GDM1 (cell line): ENCODE data around the gene FGF12.
"Not testable (repeated sequence)": the region's sequence is repeated elsewhere in the genome, so short reads cannot be mapped to it uniquely, and the experiment has no call there.

Source experiments
- DNase-seq: peaks from one replicate; lab custom pipeline; 2025; lab: John Stamatoyannopoulos, UW

The FGF12 gene

DNA sequence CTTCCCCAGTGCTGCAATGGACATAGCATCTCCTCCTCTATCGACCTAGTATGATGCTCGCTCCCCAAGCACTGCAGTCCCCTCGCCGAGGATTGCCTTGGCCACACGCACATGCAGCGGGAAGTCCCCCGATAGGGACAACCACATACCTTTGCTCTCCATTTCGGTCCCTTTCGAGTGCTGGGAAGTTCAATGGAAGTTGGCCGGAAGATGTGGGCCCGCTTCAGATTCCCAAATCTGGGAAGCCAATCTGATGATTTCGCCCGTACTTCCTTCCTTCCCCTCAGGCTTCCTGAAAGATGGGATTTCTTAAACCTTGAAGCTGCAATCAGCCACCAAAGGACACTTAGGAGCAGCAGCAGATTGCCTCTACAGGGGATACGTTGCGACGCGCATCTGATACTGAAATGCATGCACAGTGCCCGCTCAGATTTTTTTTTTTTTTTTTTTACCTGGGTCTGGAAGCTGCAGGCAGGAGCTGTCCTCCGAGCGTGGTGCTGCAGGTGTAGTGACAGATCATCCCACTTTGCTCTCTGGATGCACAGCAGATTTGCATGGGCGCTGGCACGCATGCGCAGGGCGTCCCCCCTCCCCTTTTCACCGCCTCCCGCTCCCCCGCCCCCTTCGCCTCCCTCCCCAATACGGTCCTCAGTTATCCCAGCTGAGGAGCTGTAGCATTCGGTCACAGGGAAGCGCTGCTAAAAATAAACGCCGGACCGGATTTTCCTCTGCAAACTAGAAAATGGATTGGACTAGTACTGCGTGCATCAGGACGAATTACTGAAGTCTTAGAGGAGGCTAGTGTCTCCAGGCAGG, at the start of gene FGF12:
Gene FGF12, minus strand, starts transcription at position 510 of the 816 bp plus-strand sequence.
- no peak for DNase-seq

DNA sequence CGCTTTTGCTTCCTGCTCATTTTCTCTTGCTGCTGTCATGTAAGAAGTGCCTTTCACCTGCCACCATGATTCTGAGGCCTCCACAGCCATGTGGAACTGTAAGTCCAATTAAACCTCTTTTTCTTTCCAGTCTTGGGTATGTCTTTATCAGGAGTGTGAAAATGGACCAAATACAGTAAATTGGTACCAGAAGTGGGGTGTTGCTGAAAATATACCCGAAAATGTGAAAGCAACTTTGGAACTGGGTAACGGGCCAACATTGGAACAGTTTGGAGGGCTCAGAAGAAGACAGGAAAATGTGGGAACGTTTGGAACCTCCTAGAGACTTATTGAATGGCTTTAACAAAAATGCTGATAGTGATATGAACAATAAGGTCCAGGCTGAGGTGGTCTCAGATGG, 47.0 kb upstream of the FGF12 start:
- not testable (repeated sequence) for DNase-seq

DNA sequence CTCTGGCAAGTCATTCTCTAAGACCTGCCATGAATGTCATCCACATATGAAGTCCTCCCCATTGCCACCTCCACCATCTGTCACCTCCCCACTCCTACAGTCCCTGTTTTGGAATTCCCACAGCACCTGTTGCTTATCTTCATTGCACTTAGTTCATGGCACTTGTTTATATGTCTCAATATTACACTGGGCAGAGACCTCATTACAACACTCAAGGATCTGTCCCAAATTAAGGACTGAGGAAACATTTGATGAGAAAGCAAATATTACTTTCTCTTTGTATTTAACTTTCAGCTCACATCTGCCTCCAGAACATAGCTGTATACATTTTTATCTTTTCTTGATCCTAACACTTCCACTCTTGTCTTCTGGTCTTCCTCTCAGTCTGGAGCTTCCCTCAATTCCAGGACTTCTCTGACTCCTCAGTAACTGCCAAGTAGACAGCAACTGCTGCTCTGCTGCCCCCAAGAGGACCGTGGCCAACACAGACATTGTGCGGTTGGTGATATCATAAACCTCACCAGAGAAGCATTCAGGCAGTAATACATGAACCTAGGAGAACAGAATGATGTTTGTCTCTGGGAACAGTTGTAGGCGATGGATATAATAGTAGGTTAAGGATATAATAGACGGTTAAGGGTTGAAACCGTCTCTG, 45.0 kb upstream of the FGF12 start:
- no peak for DNase-seq

DNA sequence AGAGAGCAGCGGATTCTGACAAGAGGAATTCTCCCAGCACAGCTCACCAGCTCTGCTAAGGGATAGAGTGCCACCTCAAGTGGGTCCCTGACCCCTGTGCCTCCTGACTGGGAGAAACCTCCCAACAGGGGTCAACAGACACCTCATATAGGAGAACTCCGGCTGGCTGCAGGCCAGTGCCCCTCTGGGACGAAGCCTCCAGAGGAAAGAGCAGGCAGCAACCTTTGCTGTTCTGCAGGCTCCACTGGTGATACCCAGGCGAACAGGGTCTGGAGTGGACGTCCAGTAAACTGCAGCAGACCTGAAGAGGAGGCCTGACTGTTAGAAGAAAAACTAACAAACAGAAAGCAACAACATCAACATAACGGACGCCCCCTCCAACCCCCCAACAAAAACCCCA, 31.3 kb upstream of the FGF12 start:
- DNase-seq, result no peak

DNA sequence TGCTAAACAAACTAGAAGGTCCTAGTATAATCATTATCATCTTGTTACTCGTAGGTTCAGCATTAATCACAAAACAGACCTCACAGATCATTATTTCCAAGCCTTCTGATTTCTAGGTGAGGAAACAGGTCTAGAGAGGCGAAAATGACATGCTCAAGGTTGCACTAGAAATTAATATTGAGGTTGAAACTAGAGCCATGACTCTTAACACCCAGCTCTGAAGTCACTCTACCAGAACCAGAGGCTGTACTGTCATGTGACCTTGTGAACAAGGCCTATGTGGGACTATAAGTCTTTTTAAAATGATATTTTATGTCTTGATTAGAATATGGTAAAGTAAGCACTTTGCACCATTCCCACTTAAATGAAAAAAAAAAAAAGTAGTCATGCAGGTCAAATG, 23.8 kb upstream of the FGF12 start:
- no peak for DNase-seq

DNA sequence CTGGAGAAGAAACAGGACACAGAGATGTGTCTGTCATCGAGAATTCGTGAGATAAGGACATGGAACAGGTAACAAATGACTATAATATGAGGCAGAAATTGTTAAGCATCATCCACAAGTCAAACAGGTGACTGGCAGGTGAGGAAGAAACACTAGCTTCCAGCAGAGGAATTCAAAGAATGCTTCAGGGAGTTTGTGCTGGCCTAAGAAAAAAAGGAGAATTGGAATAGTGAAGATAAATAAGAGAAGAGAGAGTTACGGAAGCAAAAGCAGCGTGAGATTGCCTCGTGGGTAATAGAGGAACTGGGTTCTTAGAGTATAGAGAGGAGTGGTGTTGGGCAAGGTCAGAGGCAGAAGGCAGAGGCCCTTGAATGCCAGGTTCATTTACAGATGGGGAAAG, 22.9 kb upstream of the FGF12 start:
- DNase-seq, result no peak

DNA sequence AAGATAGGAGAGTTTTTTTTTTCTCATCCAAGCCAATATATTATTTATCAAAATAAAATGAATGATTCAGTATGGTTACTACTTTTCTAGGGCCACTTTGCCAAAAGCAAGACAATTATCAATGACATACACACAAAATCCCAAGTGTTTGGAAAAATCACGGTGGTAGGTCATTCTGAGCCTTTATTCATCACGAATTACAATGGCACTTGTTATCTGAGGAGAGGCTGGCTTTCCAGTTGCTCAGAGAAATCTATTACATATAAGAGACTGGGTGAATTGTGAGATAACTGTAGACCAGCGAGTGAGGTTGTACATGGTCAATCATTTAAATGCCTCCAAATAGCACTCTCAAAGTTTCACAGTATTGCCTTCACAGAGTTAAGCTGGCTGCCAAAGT, 20.4 kb upstream of the FGF12 start:
- DNase-seq, result no peak

DNA sequence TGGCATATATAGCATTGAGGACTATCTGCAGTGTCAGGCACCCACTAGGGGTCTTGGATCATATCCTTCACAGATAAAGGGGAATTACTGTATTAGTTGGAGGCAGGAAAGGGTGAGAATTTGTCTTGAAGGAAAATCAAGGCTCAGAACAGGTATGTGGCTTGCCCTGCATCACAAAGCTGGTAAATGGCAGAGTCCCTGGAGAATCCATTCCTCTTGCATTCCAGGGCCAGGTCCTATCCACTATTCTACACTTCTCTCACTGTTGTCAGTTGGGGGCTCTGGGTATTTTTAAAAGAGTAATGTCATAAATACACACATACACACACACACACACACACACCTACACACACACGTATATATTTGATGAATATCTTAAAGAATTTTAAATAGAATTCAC, 19.8 kb upstream of the FGF12 start:
- DNase-seq, result no peak

DNA sequence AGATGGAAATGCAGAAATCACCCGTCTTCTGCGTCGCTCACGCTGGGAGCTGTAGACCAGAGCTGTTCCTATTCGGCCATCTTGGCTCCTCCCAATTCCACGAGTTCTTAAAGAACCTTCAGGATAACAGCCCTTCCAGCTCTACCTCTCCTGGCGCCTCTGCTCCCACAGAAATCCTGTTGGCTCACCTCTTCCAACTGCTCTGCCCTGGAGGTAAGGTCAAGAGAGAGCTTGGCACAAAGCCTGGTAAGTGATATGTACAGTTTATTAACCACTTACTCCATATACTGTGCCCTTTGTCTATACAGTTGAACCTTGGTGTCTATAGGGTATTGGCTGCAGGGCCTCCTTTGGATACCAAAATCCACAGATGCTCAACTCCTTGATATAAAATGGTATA, 17.8 kb upstream of the FGF12 start:
- DNase-seq, result no peak

DNA sequence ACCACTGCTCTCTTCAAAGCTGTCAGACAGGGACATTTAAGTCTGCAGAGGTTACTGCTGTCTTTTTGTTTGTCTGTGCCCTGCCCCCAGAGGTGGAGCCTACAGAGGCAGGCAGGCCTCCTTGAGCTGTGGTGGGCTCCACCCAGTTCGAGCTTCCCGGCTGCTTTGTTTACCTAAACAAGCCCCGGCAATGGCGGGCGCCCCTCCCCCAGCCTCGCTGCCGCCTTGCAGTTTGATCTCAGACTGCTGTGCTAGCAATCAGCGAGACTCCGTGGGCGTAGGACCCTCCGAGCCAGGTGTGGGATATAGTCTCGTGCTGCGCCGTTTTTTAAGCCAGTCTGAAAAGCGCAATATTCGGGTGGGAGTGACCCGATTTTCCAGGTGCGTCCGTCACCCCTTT, 17.3 kb upstream of the FGF12 start:
- DNase-seq, result not testable (repeated sequence)

DNA sequence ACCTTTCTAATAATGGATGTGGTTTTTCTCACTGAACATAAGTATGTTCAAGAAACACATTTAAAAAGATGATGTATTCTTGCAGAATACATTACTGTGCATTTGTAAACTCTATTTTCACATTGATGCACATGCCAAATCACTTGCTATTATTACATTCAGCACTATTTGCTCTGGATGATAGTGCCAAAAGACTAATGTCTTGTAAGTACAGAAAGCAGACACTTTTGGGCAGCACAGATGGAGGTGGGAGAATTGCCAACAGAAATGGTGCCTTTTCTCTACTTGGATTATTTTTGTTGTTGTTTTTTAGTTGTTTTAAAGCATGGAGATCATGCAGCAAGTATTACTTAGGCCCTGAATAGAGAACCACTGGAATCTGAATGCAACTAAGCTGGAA, 10.2 kb upstream of the FGF12 start:
- no peak for DNase-seq

DNA sequence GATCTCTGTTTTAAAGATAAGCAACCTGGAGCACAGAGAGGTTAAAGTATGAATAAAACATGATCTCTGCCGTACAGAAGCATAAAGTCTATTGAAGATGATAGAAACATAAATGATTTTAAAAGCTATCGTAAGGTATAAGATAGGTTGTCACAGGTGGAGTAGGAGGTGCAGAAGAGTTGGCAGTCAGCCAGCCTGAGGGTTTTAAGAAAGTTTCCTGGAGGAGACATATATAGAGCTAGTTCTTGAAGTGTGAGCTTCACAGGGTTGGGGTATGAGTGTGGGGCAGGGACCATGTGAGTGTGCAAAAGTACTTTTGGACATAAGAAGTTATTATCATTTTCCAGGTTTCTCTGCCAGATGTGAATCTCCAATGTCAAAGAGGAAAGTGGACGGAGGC, 3.9 kb upstream of the FGF12 start:
- DNase-seq, result no peak

DNA sequence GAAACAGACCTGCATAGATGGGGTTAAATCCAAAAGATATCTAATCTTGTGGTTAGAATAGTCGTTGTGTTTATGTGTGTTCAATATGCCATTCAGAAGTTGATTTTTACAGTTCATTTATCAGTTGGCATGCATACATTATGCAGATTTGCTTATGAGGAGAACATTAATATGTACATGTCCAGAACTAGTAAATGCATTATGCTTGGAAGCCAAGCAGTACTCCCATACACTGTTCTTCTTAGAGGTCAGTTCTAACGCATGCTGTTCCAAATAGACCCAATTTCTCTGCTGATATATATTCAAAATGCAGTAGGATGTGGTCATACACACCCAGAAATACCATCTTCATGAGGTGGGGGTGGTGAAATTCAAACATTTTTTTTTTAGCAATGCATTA, 956 bp downstream of the FGF12 start:
- DNase-seq, result no peak

DNA sequence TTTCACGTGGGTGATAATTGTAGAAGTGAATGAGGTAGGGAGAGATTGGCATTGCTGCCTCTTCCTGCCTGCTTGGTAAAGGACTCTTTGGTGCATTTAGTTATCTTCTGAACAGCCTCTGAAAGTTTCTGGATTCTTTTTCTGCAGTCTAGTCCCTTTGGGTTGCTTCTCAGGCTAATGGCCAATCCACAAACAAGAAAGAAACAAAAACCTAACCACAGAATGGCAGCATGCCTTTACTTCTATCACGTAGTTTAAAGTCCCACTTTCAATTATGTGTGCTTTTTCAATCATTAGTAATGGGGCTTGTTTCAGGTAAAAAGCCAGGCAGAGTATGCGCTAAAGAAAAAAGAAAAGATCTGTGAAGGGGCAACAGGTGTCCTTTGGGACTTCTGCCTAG, 7.4 kb downstream of the FGF12 start:
- DNase-seq, result no peak

DNA sequence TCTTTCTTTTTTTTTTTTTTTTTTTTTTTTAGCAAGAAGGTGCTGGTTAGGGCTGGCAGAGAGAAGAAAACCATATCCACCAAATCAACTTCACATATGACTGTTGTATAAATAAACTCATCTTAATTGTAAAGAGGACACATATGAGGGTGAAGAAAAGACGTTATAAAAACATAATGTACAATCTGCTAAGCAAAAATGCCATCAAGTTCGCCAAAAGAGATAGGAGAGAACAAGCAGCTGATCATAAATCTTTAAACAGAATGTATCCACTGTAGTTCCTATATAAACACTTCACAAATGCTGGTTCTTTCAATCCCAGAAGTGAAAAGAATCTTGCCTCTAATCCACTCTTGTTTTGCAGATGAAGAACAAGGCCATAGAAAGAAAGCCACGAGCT, 9.2 kb downstream of the FGF12 start:
- DNase-seq, result no peak

DNA sequence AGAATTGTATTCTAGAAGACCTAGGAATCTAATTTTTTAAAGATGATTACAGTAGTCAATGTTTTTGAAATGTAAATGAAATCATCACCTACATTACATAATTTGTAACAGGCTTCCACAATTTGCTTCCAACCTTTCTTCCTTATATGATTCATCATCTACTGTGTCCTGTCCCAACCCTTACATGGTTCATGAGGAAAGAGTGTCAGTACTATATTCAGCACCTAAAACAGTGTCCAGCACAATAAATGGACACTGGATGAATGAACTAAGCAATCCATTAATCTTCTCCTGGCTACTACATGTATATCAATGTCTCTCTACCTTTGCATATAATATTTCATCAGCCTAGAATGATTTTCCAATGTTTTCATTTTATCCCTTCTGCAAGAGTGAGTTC, 12.2 kb downstream of the FGF12 start:
- DNase-seq, result no peak

DNA sequence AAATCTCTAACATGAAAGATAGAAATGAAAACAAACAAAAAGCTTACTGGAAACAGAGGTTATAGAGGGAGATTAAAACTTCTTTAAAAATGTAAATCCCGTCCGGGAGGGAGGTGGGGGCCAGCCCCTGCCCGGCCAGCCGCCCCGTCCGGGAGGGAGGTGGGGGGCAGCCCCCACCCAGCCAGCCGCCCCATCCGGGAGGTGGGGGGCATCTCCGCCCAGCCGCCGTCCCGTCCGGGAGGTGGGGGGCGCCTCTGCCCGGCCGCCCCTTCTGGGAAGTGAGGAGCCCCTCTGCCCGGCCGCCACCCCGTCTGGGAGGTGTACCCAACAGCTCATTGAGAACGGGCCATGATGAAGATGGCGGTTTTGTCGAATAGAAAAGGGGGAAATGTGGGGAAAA, 16.2 kb downstream of the FGF12 start:
- DNase-seq, result not testable (repeated sequence)

DNA sequence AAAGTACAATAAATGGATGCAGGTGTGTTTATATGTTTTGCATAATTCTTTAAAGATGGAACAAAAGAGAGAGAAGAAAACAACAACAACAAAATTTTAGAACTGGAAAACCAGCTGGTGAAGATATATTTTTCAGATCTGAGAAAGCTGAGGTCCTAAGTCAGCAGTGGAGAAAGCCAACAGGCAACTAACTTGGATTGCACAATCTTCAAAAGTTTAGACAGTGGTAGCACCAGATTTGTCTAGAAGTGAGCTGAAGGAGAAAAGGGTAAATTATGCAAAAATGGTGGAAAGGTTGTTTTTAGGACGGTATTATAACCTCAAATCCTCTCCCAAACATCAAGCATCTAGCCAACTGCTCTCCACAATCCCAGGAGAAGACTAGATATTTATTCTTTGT, 17.0 kb downstream of the FGF12 start:
- no peak for DNase-seq

DNA sequence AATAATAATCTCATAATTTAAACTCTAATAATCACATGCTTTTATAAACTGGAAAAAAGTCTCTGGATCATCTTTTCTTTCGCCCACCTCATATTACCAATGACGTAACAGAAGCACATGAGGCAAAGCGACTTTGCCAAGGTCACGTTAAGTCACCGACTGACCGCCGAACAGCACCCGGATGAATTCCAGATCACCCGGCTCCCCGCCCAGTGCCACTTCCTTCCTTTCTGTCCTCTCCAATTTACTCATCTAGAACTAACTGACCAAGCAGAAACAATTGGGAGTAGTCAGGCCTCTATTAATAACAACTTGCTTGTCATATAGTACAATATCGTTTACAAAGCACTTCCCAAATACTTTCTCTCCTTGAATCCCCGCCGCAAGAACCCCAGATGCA, 21.1 kb downstream of the FGF12 start:
- no peak for DNase-seq

DNA sequence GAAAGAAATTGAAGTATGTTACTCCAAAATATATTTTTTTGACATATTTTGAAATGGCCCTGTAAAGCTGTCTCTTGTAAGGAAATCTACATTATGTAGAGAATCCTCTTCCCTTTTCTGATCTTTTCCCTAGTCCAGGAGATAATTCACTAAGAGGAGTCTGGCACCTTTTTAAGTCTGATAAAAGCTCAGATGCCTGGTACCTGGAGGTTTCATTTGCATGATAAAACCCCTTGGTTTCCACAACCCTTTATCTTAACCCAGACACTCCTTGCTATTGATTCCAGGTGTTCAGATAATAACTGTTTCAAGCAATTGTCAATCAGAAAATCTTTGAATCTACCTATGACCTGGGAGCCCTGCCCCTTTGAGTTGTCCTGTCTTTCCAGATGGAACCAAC, 26.5 kb downstream of the FGF12 start:
- no peak for DNase-seq

DNA sequence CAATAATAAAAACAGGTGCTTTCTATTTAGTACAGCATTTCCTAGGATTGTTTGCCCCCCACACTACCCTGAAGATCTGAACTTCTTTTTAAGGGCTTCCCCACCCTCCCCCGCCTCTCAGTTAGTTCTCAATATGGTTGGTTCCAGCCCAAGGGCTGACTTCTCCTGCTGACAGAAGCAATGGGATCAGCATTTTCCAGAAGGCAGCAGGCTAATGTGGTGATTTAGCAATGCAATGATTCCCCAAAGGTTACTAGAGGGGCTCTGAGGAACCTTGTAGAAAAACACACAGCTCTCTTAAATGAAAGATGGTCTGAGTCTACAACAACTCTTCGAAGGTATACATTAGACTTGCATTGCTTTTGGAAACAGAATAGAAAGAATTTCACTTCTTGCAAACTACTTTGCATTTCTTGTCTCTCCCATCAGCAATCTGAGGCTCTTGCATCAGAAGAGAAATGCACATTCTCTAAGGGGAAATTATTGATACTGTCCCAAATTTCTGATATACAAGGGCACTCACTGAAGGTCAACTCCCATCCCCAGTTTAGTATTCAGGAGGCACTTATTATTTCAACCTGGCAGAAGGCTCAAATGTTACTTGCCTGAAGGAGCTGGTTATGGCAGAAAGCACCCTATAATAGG, 30.3 kb downstream of the FGF12 start:
- no peak for DNase-seq

DNA sequence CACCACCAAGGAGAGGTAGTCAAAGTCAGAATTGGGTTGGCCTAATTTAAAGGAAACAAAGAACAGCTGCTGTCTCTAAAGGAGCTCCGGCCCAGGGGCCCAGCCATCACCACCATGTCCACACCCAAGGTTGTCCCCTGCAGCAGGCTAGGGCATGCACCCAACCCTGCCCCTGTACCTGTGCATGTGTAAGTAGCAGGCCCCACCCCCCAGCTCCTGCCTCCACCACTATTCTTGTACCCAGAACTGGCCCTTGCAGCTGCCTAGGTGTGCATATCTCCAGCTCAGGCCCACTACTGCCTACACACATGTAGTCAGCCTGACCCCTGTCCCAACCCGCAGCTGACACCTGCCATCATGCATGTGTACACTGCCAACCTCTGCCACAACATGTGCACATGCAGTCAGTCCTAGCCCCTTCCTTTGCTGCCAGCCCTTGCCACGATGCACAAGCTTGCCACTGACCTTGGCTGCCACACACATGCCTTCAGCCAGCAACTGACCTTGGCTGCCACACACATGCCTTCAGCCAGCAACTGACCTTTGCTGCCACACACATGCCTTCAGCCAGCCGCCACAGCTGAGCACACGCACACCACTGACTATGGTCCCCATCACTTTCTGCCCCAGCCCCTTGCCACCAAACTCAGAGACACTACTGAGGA, 39.7 kb downstream of the FGF12 start:
- no peak for DNase-seq

DNA sequence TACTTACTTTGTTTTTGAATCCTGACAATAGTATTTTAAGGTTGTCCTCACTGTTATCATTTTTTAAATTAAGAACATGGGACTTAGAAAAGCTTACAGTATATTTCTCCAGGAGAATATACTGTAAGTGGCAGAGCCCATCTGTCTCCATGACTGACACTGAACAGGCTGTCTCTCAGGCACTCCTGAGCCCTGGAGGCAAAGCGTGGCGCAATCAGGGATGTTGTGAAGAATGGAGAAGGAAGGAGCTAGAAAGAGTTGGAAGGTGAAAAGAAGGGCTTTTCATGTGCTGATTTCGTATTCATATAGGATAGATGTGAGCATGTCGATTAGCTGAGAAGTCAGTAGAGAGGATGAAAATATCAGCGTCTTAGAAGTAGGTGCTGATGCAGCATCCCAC, 41.5 kb downstream of the FGF12 start:
- DNase-seq, result no peak
